GM21390 (cell line): Measurements from ENCODE around the gene NSMF.

ENCODE experiments used
- ATAC-seq: cut with Tn5 transposase; IDR thresholded peaks from one replicate; pipeline ENCODE4 v1.9.1; 2021; ENCODE audit not compliant: unreplicated experiment

NSMF gene

GRCh38 chr9:137459152-137459600, at the start of gene NSMF:
TSS of gene NSMF (minus strand) at chr9:137459334. CDS start at chr9:137459102, 232 bp downstream.
- ATAC-seq: peak; percentile 64

GRCh38 chr9:137506702-137507171, 47.6 kb upstream of the NSMF start:
- no peak for ATAC-seq

GRCh38 chr9:137506274-137506673, 47.1 kb upstream of the NSMF start:
- no peak for ATAC-seq

- no peak for ATAC-seq
Measured at GRCh38 chr9:137505421-137506140, 46.4 kb upstream of the NSMF start.

GRCh38 chr9:137504432-137504777, 45.3 kb upstream of the NSMF start:
- no peak for ATAC-seq

- ATAC-seq: no peak
Measured at GRCh38 chr9:137502008-137502911, 43.1 kb upstream of the NSMF start.

- no peak for ATAC-seq
Measured at GRCh38 chr9:137501457-137501856, 42.3 kb upstream of the NSMF start.

- ATAC-seq: no peak
Measured at GRCh38 chr9:137500666-137501397, 41.7 kb upstream of the NSMF start.

GRCh38 chr9:137499858-137500661, 40.9 kb upstream of the NSMF start:
- no peak for ATAC-seq

- no peak for ATAC-seq
Measured at GRCh38 chr9:137499416-137499815, 40.3 kb upstream of the NSMF start.

- ATAC-seq: no peak
Measured at GRCh38 chr9:137498720-137499150, 39.6 kb upstream of the NSMF start.

GRCh38 chr9:137497921-137498719, 39.0 kb upstream of the NSMF start:
- ATAC-seq: no peak

- no peak for ATAC-seq
Measured at GRCh38 chr9:137496601-137497375, 37.7 kb upstream of the NSMF start.

- ATAC-seq: no peak
Measured at GRCh38 chr9:137494550-137495351, 35.6 kb upstream of the NSMF start.

- no peak for ATAC-seq
Measured at GRCh38 chr9:137494104-137494544, 35.0 kb upstream of the NSMF start.

GRCh38 chr9:137493364-137494103, 34.4 kb upstream of the NSMF start:
- no peak for ATAC-seq
